ENCODE results near the gene GPR180. TPM values are rescaled to one million over a fixed set of nuclear protein-coding genes. Genes with fewer than 3 reads are reported as not detected.

GPR180 gene
- polyA plus RNA-seq, 3 donors, result 1.0 to 1.1 (median 1.0) TPM

DNA sequence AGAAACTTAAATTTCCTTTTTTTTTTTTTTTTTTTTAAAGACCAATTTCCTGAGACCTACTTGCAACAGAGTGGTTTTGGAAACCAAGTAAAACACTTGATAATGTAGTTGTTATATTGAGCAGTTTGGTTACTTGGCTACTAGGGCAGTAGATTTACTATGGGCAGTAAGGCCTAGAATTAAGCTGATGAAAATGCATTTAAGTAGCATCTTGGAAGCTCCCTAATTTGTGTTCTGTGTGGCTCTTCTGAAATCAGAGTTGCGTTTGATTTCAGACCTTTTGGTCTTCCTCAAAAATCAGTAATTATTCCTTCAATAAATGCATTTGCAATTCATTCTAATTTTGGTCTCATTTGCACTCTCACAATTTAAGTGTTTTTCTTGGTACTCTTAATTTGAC, 810 bp downstream of the GPR180 start:
- Histone ChIP-seq H3K27ac (ENCODE audit: low read depth in 1 of 2, low read length in 2 of 2) (peak overlapping the region in 1 of 2 donors; percentile 49), H3K9ac (ENCODE audit: insufficient read depth, low read length, poor library complexity, severe bottlenecking) (peak overlapping the region; percentile 74), H3K27me3 (ENCODE audit: control insufficient read depth in 2 of 2, insufficient read depth in 2 of 2, low read length in 2 of 2) (no peaks in the 10 kb centered on the region), H2AFZ (ENCODE audit: insufficient read depth, low read depth, low read length, poor library complexity, severe bottlenecking) (peak overlapping the region; percentile 98), H4K20me1 (ENCODE audit: insufficient read depth, low read length) (no peaks in the 10 kb centered on the region), H3K4me3 (replicated peaks in 1 of 3; ENCODE audit: low read depth in 2 of 3, low read length in 3 of 3) (peak overlapping the region; percentile 61 to 89 (median 65)), H3K4me2 (replicated peaks; ENCODE audit: extremely low read depth, low read length, poor library complexity, severe bottlenecking) (peak overlapping the region; percentile 97), H3K9me3 (replicated peaks in 1 of 2; ENCODE audit: control insufficient read depth in 1 of 2, insufficient read depth in 1 of 2, low read length in 2 of 2) (no peaks in the 10 kb centered on the region), H3K36me3 (replicated peaks in 1 of 2; ENCODE audit: control insufficient read depth in 1 of 2, insufficient read depth in 2 of 2, low read length in 2 of 2) (peaks cover 12 to 23% of the 10 kb centered on the region in 2 donors), H3K4me1 (ENCODE audit: control insufficient read depth in 1 of 2, insufficient read depth in 2 of 2, low read length in 2 of 2) (peaks cover 11 to 23% of the 10 kb centered on the region in 2 donors), H3K79me2 (ENCODE audit: insufficient read depth, low read length) (peaks cover 19% of the 10 kb centered on the region)
- peak overlapping the region; percentile 80 to 89 for H3K4me3 Mint-ChIP-seq
- H3K27ac Mint-ChIP-seq, result no peak overlapping the region
- peaks cover 1 to 9% (median 4%) of the 10 kb centered on the region in 7 donors for H3K9me3 Mint-ChIP-seq
- intact Hi-C loops (cut with micrococcal nuclease), result no loop called here
- WGBS (ENCODE audit: insufficient coverage), result no CpG with 5 or more reads among the region's 1 CpG
- H3K27me3 Mint-ChIP-seq (ENCODE audit: low read depth in 3 of 3), result peaks cover 0 to 5% (median 3%) of the 10 kb centered on the region in 3 donors
- peaks cover 11 to 18% of the 10 kb centered on the region in 2 donors for H3K36me3 Mint-ChIP-seq
- DNase-seq, result no peak
- peaks cover 11% of the 10 kb centered on the region for H3K4me1 Mint-ChIP-seq
- TF ChIP-seq, protein P1, sequence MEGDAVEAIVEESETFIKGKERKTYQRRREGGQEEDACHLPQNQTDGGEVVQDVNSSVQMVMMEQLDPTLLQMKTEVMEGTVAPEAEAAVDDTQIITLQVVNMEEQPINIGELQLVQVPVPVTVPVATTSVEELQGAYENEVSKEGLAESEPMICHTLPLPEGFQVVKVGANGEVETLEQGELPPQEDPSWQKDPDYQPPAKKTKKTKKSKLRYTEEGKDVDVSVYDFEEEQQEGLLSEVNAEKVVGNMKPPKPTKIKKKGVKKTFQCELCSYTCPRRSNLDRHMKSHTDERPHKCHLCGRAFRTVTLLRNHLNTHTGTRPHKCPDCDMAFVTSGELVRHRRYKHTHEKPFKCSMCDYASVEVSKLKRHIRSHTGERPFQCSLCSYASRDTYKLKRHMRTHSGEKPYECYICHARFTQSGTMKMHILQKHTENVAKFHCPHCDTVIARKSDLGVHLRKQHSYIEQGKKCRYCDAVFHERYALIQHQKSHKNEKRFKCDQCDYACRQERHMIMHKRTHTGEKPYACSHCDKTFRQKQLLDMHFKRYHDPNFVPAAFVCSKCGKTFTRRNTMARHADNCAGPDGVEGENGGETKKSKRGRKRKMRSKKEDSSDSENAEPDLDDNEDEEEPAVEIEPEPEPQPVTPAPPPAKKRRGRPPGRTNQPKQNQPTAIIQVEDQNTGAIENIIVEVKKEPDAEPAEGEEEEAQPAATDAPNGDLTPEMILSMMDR (IDR thresholded peaks at IDR 0.05), result no peak

DNA sequence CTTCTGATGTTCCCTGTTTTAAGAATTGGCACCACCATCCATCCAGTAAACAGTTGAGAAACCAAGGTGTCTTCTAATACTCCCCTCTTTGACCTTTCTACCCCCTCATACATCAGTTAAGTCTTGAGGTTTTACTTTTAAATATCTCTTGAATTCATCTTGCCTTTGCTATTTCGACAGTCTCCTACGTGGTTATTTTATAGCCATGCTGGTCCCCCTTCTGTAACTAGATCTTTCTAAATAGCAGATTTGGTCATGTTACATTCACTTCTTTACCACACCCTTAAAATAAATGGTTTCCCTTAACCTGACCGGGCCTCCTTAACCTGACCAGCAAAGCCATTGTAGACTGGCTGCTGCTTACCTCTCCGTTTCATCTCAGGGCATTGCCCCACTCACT, 5.4 kb downstream of the GPR180 start:
- peaks cover 29 to 33% of the 10 kb centered on the region in 2 donors for H3K36me3 Mint-ChIP-seq
- Histone ChIP-seq H3K4me1 (ENCODE audit: control insufficient read depth in 1 of 2, insufficient read depth in 2 of 2, low read length in 2 of 2) (peaks cover 6 to 13% of the 10 kb centered on the region in 2 donors), H3K4me3 (replicated peaks in 1 of 3; ENCODE audit: low read depth in 2 of 3, low read length in 3 of 3) (no peak overlapping the region), H3K79me2 (ENCODE audit: insufficient read depth, low read length) (peaks cover 18% of the 10 kb centered on the region), H3K9me3 (replicated peaks in 1 of 2; ENCODE audit: control insufficient read depth in 1 of 2, insufficient read depth in 1 of 2, low read length in 2 of 2) (no peaks in the 10 kb centered on the region), H3K27ac (ENCODE audit: low read depth in 1 of 2, low read length in 2 of 2) (no peak overlapping the region), H4K20me1 (ENCODE audit: insufficient read depth, low read length) (no peaks in the 10 kb centered on the region), H3K4me2 (replicated peaks; ENCODE audit: extremely low read depth, low read length, poor library complexity, severe bottlenecking) (no peak overlapping the region), H3K27me3 (ENCODE audit: control insufficient read depth in 2 of 2, insufficient read depth in 2 of 2, low read length in 2 of 2) (no peaks in the 10 kb centered on the region), H3K9ac (ENCODE audit: insufficient read depth, low read length, poor library complexity, severe bottlenecking) (no peak overlapping the region), H2AFZ (ENCODE audit: insufficient read depth, low read depth, low read length, poor library complexity, severe bottlenecking) (no peak overlapping the region), H3K36me3 (replicated peaks in 1 of 2; ENCODE audit: control insufficient read depth in 1 of 2, insufficient read depth in 2 of 2, low read length in 2 of 2) (peaks cover 25 to 62% of the 10 kb centered on the region in 2 donors)
- no peak for DNase-seq
- peaks cover 7% of the 10 kb centered on the region for H3K4me1 Mint-ChIP-seq
- H3K27me3 Mint-ChIP-seq (ENCODE audit: low read depth in 3 of 3), result no peaks in the 10 kb centered on the region
- TF ChIP-seq, protein P1 (IDR thresholded peaks at IDR 0.05), result no peak
- H3K27ac Mint-ChIP-seq, result peak overlapping the region in 1 of 7 donors; percentile 76
- intact Hi-C loops (cut with micrococcal nuclease), result no loop called here
- WGBS (ENCODE audit: insufficient coverage), result 96% methylated on average over 4 of the region's 4 CpGs
- no peaks in the 10 kb centered on the region for H3K9me3 Mint-ChIP-seq
- no peak overlapping the region for H3K4me3 Mint-ChIP-seq

Data from CD14-positive monocyte (primary cell).